Transverse colon (tissue), 3 donors: ENCODE measurements around the gene BLOC1S3.

Experiments used
- POLR2A ChIP-seq: fragments of 450-650 bp; IDR thresholded peaks from one replicate; pipeline ENCODE4 v1.6.1; 2016; ENCODE audit warnings: antibody characterized with exemption, mild to moderate bottlenecking, moderate library complexity
- TF ChIP-seq, protein P1 (sequence below), 5 experiments: fragments of 200-600 bp in 3 of 5; fragments of 450-650 bp in 2 of 5; sonication (generic) in 3 of 5; IDR thresholded peaks; 1 replicate in 2 of 5; 2 replicates in 3 of 5; pipeline ENCODE4 v1.5.1; 2016 to 2017; ENCODE audit warnings: antibody characterized with exemption in 5 of 5, inconsistent platforms in 3 of 5, mild to moderate bottlenecking in 2 of 5, moderate library complexity in 1 of 5

DNA sequence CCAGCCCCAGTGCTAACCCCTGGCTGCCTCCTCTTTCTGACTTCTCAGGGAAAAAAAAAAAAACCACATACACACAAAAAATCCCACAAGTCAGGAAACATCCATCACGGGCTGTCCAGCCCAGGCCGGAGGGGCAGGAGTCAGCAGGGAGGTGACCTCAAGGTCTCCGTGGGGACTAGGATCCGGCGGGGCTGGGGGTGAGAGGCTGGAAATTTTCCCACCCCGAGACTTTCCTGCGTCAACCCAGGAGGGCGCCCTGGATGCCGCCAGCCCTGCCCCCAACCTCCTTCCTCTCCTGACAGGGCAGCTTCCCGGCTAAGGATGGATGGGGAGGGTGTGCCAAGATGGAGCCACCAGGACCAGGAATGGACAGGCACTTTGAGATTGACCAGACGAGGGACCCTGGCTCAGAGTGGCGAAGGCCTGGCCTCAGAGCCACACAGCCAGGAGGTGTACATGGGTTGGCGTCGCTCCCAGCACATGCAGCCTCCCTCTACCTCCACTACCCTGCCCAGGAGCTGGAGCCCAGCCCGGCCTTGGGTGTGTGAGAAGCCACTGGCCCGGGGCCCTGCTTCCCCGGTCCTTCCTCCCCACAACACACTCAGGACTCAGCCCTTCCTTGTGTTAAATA lies 33.3 kb downstream of the BLOC1S3 start:
- TF ChIP-seq, protein P1, sequence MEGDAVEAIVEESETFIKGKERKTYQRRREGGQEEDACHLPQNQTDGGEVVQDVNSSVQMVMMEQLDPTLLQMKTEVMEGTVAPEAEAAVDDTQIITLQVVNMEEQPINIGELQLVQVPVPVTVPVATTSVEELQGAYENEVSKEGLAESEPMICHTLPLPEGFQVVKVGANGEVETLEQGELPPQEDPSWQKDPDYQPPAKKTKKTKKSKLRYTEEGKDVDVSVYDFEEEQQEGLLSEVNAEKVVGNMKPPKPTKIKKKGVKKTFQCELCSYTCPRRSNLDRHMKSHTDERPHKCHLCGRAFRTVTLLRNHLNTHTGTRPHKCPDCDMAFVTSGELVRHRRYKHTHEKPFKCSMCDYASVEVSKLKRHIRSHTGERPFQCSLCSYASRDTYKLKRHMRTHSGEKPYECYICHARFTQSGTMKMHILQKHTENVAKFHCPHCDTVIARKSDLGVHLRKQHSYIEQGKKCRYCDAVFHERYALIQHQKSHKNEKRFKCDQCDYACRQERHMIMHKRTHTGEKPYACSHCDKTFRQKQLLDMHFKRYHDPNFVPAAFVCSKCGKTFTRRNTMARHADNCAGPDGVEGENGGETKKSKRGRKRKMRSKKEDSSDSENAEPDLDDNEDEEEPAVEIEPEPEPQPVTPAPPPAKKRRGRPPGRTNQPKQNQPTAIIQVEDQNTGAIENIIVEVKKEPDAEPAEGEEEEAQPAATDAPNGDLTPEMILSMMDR (IDR thresholded peaks at IDR 0.05): no peak
- no peak for TF ChIP-seq POLR2A
